ENCODE measurements around the gene NCKAP5.

The NCKAP5 gene

GRCh38 chr2:132876745-132877391 is 691.4 kb downstream of the NCKAP5 start:
- Histone ChIP-seq H3K27me3 (ENCODE audit: insufficient read depth, low read length) (no peaks in the 10 kb centered on the region), H3K27ac (ENCODE audit: low read depth, low read length) (no peak overlapping the region), H3K36me3 (ENCODE audit: insufficient read depth, low read length) (no peaks in the 10 kb centered on the region), H3K4me3 (ENCODE audit: low read depth, low read length) (no peak overlapping the region), H3K79me2 (ENCODE audit: control insufficient read depth, insufficient read depth, low read length, unreplicated experiment) (no peaks in the 10 kb centered on the region), H3K4me1 (ENCODE audit: control insufficient read depth, insufficient read depth, low read length, unreplicated experiment) (no peaks in the 10 kb centered on the region), H2AFZ (ENCODE audit: low read length, unreplicated experiment) (no peak overlapping the region)

- Histone ChIP-seq H3K27me3 (ENCODE audit: insufficient read depth, low read length) (no peaks in the 10 kb centered on the region), H3K36me3 (ENCODE audit: insufficient read depth, low read length) (no peaks in the 10 kb centered on the region), H3K4me1 (ENCODE audit: control insufficient read depth, insufficient read depth, low read length, unreplicated experiment) (no peaks in the 10 kb centered on the region), H3K4me3 (ENCODE audit: low read depth, low read length) (no peak overlapping the region), H3K79me2 (ENCODE audit: control insufficient read depth, insufficient read depth, low read length, unreplicated experiment) (no peaks in the 10 kb centered on the region), H2AFZ (ENCODE audit: low read length, unreplicated experiment) (no peak overlapping the region), H3K27ac (ENCODE audit: low read depth, low read length) (no peak overlapping the region)
Measured at GRCh38 chr2:132875193-132875592, 693.1 kb downstream of the NCKAP5 start.

DNA sequence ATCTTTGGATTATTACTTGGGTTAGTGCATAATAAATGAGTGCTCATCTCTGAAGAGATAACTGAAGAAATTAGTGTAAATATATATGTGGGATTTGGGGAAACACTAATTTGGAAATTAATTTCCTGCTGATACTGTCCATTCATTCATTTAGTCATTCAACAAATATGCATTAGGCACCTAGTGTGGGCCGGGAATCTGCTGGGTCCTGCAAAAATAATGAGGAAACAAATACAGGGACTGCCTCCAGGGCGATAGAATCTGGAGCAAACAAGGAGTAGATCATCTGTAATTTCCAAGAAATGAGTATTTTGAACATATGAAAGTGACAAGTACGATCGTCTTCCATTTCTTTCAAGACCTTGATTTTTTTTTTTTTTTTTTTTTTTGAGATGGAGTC is 694.5 kb downstream of the NCKAP5 start:
- H3K4me1 ChIP-seq (ENCODE audit: control insufficient read depth, insufficient read depth, low read length, unreplicated experiment) = no peaks in the 10 kb centered on the region

DNA sequence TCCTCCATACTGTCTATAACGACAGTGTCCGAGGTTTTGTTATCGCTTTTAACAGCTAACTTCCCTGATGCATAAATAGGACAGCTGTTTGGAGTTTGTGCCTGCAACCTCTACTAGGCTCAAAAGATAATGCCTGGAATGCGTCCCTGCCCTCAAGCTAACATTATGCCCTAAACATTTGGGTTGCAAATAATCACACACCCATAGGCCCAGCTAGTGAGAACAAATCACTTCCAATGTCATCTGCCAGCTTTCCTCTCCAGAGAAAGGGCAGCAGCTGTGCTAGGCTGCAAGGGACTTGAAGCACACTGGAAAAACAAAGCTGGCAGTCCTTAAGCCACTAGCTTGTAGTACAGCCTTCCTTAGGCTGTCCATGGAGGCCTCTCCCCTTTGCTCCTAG is 696.4 kb downstream of the NCKAP5 start:
- Histone ChIP-seq H3K27me3 (ENCODE audit: insufficient read depth, low read length) (no peaks in the 10 kb centered on the region), H3K27ac (ENCODE audit: low read depth, low read length) (no peak overlapping the region)

More for the DNA sequence above, 694.5 kb downstream of the NCKAP5 start:
- H3K4me3 ChIP-seq (ENCODE audit: low read depth, low read length) = no peak overlapping the region
- H3K36me3 ChIP-seq (ENCODE audit: insufficient read depth, low read length) = no peaks in the 10 kb centered on the region
- H3K79me2 ChIP-seq (ENCODE audit: control insufficient read depth, insufficient read depth, low read length, unreplicated experiment) = no peaks in the 10 kb centered on the region
- H2AFZ ChIP-seq (ENCODE audit: low read length, unreplicated experiment) = no peak overlapping the region
- no peaks in the 10 kb centered on the region for H3K27me3 ChIP-seq (ENCODE audit: insufficient read depth, low read length)
- H3K27ac ChIP-seq (ENCODE audit: low read depth, low read length) = no peak overlapping the region

DNA sequence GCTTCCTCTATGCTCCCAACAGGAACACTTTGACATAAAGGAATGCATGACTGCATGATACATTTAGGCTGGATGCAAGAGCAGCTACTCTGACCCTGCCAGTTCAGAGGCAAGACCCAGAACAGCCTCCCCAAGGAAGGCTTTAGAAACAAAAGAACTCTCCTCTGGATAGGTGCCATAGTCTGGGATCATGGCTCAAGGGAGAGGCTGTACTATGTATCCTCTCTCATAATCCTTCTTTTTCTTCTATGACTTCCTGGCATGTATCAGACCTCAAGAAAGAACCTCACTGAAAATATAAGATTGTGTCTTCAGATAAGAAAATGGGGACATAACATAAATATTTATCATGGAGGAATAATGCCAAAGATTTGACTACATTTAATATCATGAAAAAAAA is 704.3 kb downstream of the NCKAP5 start:
- Histone ChIP-seq H3K27me3 (ENCODE audit: insufficient read depth, low read length) (no peaks in the 10 kb centered on the region), H3K4me1 (ENCODE audit: control insufficient read depth, insufficient read depth, low read length, unreplicated experiment) (no peaks in the 10 kb centered on the region), H3K36me3 (ENCODE audit: insufficient read depth, low read length) (no peaks in the 10 kb centered on the region), H2AFZ (ENCODE audit: low read length, unreplicated experiment) (no peak overlapping the region), H3K79me2 (ENCODE audit: control insufficient read depth, insufficient read depth, low read length, unreplicated experiment) (no peaks in the 10 kb centered on the region), H3K4me3 (ENCODE audit: low read depth, low read length) (no peak overlapping the region), H3K27ac (ENCODE audit: low read depth, low read length) (no peak overlapping the region)

More for the DNA sequence above, 696.4 kb downstream of the NCKAP5 start:
- H3K79me2 ChIP-seq (ENCODE audit: control insufficient read depth, insufficient read depth, low read length, unreplicated experiment) = no peaks in the 10 kb centered on the region
- H2AFZ ChIP-seq (ENCODE audit: low read length, unreplicated experiment) = no peak overlapping the region
- H3K4me1 ChIP-seq (ENCODE audit: control insufficient read depth, insufficient read depth, low read length, unreplicated experiment) = no peaks in the 10 kb centered on the region
- no peaks in the 10 kb centered on the region for H3K36me3 ChIP-seq (ENCODE audit: insufficient read depth, low read length)
- no peak overlapping the region for H3K4me3 ChIP-seq (ENCODE audit: low read depth, low read length)

DNA sequence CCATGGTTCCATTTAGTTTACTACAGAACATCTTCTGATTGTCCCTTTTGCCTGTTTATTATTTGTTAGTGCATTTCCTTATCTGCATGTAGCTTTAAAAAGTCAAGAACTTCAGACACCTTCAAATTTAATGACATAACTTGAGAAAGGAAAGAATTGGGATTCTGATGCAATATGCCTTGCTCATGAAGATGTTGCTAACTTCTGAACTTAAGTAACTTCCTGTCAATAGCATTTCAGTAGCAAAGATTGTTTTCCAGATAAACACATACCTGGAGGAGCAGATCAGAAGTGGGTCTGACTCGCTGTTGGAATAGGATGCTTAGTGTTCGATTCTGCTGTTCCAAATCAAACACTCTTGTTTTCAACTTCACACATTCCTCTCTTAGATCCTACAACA is 708.0 kb downstream of the NCKAP5 start:
- Histone ChIP-seq H3K4me3 (ENCODE audit: low read depth, low read length) (no peak overlapping the region), H2AFZ (ENCODE audit: low read length, unreplicated experiment) (no peak overlapping the region), H3K36me3 (ENCODE audit: insufficient read depth, low read length) (no peaks in the 10 kb centered on the region), H3K4me1 (ENCODE audit: control insufficient read depth, insufficient read depth, low read length, unreplicated experiment) (no peaks in the 10 kb centered on the region), H3K27ac (ENCODE audit: low read depth, low read length) (no peak overlapping the region), H3K79me2 (ENCODE audit: control insufficient read depth, insufficient read depth, low read length, unreplicated experiment) (no peaks in the 10 kb centered on the region), H3K27me3 (ENCODE audit: insufficient read depth, low read length) (no peaks in the 10 kb centered on the region)

DNA sequence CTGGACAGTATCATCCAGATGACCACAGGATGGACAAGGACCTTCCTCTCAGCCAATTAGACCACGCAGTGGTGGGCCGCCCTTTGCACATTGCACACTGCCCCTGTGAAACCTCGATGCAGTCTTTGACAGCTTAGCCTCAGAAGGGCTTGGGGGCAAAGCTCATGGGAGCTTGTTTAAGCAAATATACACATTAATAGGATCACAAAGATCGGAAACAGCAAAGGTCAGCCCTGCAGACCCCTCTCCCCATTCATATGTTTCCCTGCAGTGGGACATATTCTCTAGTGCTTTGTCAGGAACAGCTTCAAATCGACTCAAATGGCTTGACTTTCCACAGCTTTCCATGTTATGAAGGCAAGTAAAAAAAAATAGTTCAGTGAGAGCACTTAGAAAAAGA is 708.7 kb downstream of the NCKAP5 start:
- Histone ChIP-seq H3K4me3 (ENCODE audit: low read depth, low read length) (no peak overlapping the region), H3K79me2 (ENCODE audit: control insufficient read depth, insufficient read depth, low read length, unreplicated experiment) (no peaks in the 10 kb centered on the region), H3K27ac (ENCODE audit: low read depth, low read length) (no peak overlapping the region), H3K27me3 (ENCODE audit: insufficient read depth, low read length) (no peaks in the 10 kb centered on the region), H2AFZ (ENCODE audit: low read length, unreplicated experiment) (no peak overlapping the region), H3K4me1 (ENCODE audit: control insufficient read depth, insufficient read depth, low read length, unreplicated experiment) (no peaks in the 10 kb centered on the region), H3K36me3 (ENCODE audit: insufficient read depth, low read length) (no peaks in the 10 kb centered on the region)

DNA sequence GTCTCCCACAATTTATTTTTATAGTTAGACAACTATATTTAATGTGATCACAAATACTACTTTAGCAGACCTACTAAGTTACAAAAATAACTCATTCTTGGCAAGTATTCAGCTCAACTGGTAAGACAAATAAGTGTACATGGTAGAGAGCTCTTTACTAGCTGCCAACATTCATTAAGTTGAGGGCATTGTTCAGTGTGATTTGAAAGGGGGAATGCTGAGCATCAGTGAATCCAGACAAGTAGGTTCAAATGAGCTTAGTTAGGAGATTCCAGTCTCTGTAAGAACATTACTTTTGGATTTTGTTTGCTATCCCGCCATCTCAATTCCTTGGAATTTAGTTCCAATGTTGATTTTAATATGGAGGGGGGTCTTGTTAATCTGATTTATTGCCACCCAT is 710.9 kb downstream of the NCKAP5 start:
- H3K27me3 ChIP-seq (ENCODE audit: insufficient read depth, low read length) = no peaks in the 10 kb centered on the region
- H3K27ac ChIP-seq (ENCODE audit: low read depth, low read length) = no peak overlapping the region
- H2AFZ ChIP-seq (ENCODE audit: low read length, unreplicated experiment) = no peak overlapping the region
- no peak overlapping the region for H3K4me3 ChIP-seq (ENCODE audit: low read depth, low read length)
- H3K4me1 ChIP-seq (ENCODE audit: control insufficient read depth, insufficient read depth, low read length, unreplicated experiment) = no peaks in the 10 kb centered on the region
- no peaks in the 10 kb centered on the region for H3K79me2 ChIP-seq (ENCODE audit: control insufficient read depth, insufficient read depth, low read length, unreplicated experiment)
- H3K36me3 ChIP-seq (ENCODE audit: insufficient read depth, low read length) = no peaks in the 10 kb centered on the region

- Histone ChIP-seq H3K27ac (ENCODE audit: low read depth, low read length) (no peak overlapping the region), H2AFZ (ENCODE audit: low read length, unreplicated experiment) (no peak overlapping the region), H3K79me2 (ENCODE audit: control insufficient read depth, insufficient read depth, low read length, unreplicated experiment) (no peaks in the 10 kb centered on the region), H3K4me1 (ENCODE audit: control insufficient read depth, insufficient read depth, low read length, unreplicated experiment) (no peaks in the 10 kb centered on the region), H3K4me3 (ENCODE audit: low read depth, low read length) (no peak overlapping the region), H3K27me3 (ENCODE audit: insufficient read depth, low read length) (no peaks in the 10 kb centered on the region), H3K36me3 (ENCODE audit: insufficient read depth, low read length) (no peaks in the 10 kb centered on the region)
Measured at GRCh38 chr2:132850688-132851087, 717.6 kb downstream of the NCKAP5 start.

GRCh38 chr2:132849118-132849517 is 719.1 kb downstream of the NCKAP5 start:
- Histone ChIP-seq H3K27me3 (ENCODE audit: insufficient read depth, low read length) (no peaks in the 10 kb centered on the region), H3K4me1 (ENCODE audit: control insufficient read depth, insufficient read depth, low read length, unreplicated experiment) (no peaks in the 10 kb centered on the region), H3K79me2 (ENCODE audit: control insufficient read depth, insufficient read depth, low read length, unreplicated experiment) (no peaks in the 10 kb centered on the region), H2AFZ (ENCODE audit: low read length, unreplicated experiment) (no peak overlapping the region), H3K27ac (ENCODE audit: low read depth, low read length) (no peak overlapping the region), H3K4me3 (ENCODE audit: low read depth, low read length) (no peak overlapping the region), H3K36me3 (ENCODE audit: insufficient read depth, low read length) (no peaks in the 10 kb centered on the region)

GRCh38 chr2:132845339-132845738 is 722.9 kb downstream of the NCKAP5 start:
- H3K27me3 ChIP-seq (ENCODE audit: insufficient read depth, low read length) = no peaks in the 10 kb centered on the region
- no peak overlapping the region for H3K4me3 ChIP-seq (ENCODE audit: low read depth, low read length)
- no peaks in the 10 kb centered on the region for H3K36me3 ChIP-seq (ENCODE audit: insufficient read depth, low read length)
- no peaks in the 10 kb centered on the region for H3K79me2 ChIP-seq (ENCODE audit: control insufficient read depth, insufficient read depth, low read length, unreplicated experiment)
- H3K27ac ChIP-seq (ENCODE audit: low read depth, low read length) = no peak overlapping the region
- H2AFZ ChIP-seq (ENCODE audit: low read length, unreplicated experiment) = no peak overlapping the region
- no peaks in the 10 kb centered on the region for H3K4me1 ChIP-seq (ENCODE audit: control insufficient read depth, insufficient read depth, low read length, unreplicated experiment)

Data from ACC112 (cell line).